HUES48 (cell line): Measurements from ENCODE around the gene SDCBP2.

Source experiments
- H3K27ac ChIP-seq: one replicate; pipeline ENCODE4 v1.7.0; 2013; ENCODE audit warnings: low read depth, low read length, inconsistent platforms
- H3K27me3 ChIP-seq: 2 replicates; pipeline ENCODE4 v1.6.1; 2013; ENCODE audit warnings: mild to moderate bottlenecking, low read length; ENCODE audit not compliant: control insufficient read depth, insufficient read depth
- H3K36me3 ChIP-seq: 2 replicates; pipeline ENCODE4 v1.6.1; 2013; ENCODE audit warnings: low read length; ENCODE audit not compliant: control insufficient read depth, insufficient read depth
- H3K4me1 ChIP-seq: 2 replicates; pipeline ENCODE4 v1.6.1; 2013; ENCODE audit warnings: mild to moderate bottlenecking, low read length; ENCODE audit not compliant: control insufficient read depth, insufficient read depth
- H3K4me3 ChIP-seq: 2 replicates; pipeline ENCODE4 v1.5.1; 2013; ENCODE audit warnings: mild to moderate bottlenecking, low read depth, low read length
- H3K9ac ChIP-seq: 2 replicates; pipeline ENCODE4 v1.6.1; 2013; ENCODE audit warnings: mild to moderate bottlenecking, low read depth, low read length, moderate library complexity
- H3K9me3 ChIP-seq: 2 replicates; pipeline ENCODE4 v1.6.1; 2013; ENCODE audit warnings: low read length; ENCODE audit not compliant: control insufficient read depth, insufficient read depth

The SDCBP2 gene

DNA sequence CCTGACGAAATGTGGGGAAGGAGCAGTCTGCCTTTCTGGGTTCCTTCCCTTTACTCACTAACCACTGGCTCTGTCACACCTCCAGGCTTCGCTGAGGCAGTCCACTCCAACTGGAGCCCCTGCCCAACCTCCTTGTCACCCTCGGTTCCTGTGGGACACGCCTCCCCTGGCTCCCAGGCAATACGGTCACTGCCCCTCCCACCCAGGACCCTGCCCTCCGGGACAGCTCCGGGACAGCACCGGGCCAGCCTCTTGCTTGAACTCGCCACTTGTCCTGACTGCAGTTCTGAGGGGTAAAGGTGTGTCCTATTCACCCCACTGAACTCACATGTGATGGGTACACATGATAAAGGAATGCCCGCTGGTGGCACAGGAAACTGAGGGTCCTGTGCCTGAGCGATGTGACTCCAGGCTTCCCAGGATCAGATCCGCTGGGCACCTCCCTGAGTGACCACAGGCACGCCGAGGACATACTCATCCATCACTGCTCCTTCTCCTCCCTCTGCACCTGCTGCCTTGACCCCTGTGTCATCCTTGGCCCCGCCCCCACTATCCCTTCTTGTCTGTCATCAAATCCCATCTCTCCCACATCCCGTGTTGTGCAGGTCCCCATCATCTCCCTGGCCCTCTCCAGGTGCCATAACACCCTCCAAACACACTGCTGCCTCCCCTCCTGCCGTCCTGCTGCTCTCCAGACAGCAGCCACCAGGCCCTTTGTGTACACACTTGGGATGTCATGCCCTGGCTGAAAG, 7.9 kb downstream of the SDCBP2 start:
- H3K36me3 ChIP-seq, result no peaks in the 10 kb centered on the region
- no peaks in the 10 kb centered on the region for H3K9me3 ChIP-seq
- H3K4me3 ChIP-seq, result no peak overlapping the region
- H3K27ac ChIP-seq, result no peak overlapping the region
- H3K9ac ChIP-seq, result no peak overlapping the region
- H3K4me1 ChIP-seq, result peaks cover 2% of the 10 kb centered on the region; the same call in 1 of the 2 replicates
- no peaks in the 10 kb centered on the region; the same call in 1 of the 2 replicates for H3K27me3 ChIP-seq

DNA sequence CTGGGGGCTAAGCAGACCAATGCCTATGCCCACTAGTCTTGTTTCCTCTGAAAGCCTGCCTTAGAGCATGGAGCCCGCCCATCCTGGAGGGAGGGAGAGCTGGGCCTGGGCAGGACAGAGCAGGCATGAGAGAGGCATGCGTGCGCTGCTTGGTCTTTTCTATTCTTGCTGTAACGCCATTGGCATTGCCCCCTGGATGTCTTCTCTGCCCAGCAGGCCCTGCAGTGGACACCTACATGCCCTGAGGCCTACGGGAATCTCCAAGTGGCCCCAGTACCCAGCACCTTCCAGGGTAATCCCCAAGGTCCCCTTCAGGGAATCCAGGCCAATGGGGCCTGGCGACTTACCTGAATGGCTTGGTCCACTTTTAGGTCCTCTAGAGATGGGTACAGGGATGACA, 8.9 kb downstream of the SDCBP2 start:
- H3K4me1 ChIP-seq, result no peaks in the 10 kb centered on the region
- no peaks in the 10 kb centered on the region for H3K36me3 ChIP-seq
- H3K9me3 ChIP-seq, result no peaks in the 10 kb centered on the region
- no peaks in the 10 kb centered on the region; the same call in 1 of the 2 replicates for H3K27me3 ChIP-seq
- H3K4me3 ChIP-seq, result no peak overlapping the region
- no peak overlapping the region for H3K9ac ChIP-seq
- no peak overlapping the region for H3K27ac ChIP-seq

DNA sequence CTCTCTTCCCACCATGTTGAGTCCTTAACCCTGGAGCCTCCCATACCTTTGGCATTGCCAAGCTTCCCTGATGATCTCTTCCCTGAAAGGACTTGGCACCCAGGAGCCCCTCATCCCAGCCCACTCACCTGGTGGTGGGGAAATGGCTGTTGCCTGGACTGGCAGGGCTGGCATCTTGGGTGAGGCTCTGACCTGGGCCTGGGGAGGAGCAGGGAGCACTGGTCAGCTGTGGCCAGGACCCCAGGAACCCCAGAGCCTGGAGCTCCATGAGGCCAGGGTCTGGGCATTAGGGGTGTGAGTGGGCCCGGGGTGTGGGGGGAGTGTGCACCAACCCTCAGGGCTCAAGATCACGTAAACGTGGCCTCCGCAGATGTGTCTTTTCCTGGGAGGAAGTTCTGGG, 9.5 kb downstream of the SDCBP2 start:
- Histone ChIP-seq H3K9ac (no peak overlapping the region), H3K27ac (no peak overlapping the region), H3K27me3 (no peaks in the 10 kb centered on the region; the same call in 1 of the 2 replicates), H3K4me1 (no peaks in the 10 kb centered on the region), H3K9me3 (no peaks in the 10 kb centered on the region), H3K4me3 (no peak overlapping the region), H3K36me3 (no peaks in the 10 kb centered on the region)

DNA sequence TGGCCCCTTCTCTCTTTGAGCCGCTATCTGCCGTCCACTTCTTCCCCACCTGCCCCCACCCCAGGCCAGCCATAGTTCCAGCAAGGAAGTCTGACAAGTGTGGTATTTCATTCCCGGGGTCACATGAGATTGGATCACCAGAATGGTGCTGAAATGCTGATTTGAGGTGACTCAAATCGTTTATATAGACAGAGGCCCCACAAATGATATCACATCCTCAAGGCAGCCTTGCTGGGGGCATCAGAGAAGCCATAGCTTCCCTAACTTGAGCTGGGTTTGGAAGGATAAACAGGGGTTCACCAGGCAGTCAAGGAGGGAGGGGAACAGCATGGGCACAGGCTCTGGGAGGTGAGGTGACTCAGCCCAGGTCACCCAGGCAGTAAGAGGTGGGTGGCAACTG, 9.9 kb downstream of the SDCBP2 start:
- Histone ChIP-seq H3K27ac (no peak overlapping the region), H3K36me3 (no peaks in the 10 kb centered on the region), H3K4me1 (no peaks in the 10 kb centered on the region), H3K27me3 (no peaks in the 10 kb centered on the region; the same call in 1 of the 2 replicates), H3K4me3 (no peak overlapping the region), H3K9me3 (no peaks in the 10 kb centered on the region), H3K9ac (no peak overlapping the region)

DNA sequence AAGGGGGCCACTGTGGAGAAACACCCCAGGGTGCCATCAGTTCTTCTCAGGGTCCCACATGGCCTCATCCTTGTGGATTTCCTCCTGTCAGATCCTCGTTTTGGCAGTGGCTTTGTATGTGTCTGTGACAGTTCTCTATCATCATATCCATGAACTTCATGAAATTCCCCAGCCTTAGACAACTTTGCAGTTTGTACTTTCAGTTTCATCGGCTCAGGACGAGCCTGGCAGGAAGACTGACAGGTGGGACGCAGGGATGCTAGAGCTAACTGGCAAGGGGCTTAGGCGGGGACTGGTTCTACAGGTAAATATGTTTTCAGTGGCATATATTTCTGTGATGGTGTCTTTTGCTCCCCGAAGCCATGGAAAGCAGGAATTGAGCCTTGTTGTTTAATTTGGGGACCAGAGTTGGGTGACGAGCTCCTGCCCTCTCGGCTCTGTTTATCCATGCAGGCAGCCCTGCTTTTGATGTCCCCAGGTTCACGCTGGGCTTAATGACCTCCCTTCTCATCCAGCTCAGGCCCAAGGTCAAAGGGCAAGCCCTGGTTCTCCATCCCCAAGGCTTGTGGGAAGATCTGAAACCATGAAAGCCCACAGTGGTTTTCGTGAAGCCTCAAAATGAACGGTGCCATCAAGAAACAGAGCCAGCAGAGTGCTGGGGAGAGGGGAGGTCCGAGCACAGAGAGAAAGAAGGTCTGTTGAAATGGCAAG, 11.2 kb downstream of the SDCBP2 start:
- peaks cover 6% of the 10 kb centered on the region for H3K27me3 ChIP-seq
- H3K9ac ChIP-seq, result no peak overlapping the region
- no peaks in the 10 kb centered on the region for H3K36me3 ChIP-seq
- H3K9me3 ChIP-seq, result no peaks in the 10 kb centered on the region
- H3K4me3 ChIP-seq, result no peak overlapping the region
- H3K4me1 ChIP-seq, result 0 out of 2 replicates have a peak, but pooled peaks cover 5% of the 10 kb centered on the region
- H3K27ac ChIP-seq, result no peak overlapping the region

DNA sequence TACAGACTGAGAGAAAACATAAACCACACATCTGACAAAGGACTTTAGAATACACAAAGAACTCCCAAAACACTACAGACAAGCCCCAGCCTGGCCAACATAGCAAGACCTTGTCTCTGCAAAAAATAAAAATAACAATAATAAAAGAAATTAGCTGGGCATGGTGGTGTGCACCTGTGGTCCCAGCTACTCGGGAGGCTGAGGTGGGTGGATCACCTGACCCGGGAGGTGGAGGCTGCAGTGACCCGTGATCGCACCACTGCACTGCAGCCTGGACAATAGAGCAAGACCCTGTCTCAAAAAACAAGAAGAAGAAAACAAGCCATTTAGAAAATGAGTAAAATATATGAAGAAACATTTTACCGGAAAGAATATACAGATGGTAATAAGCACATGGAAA, 13.1 kb downstream of the SDCBP2 start:
- Histone ChIP-seq H3K4me1 (0 out of 2 replicates have a peak, but pooled peaks cover 6% of the 10 kb centered on the region), H3K27me3 (peaks cover 11% of the 10 kb centered on the region), H3K9me3 (no peaks in the 10 kb centered on the region), H3K4me3 (no peak overlapping the region), H3K27ac (no peak overlapping the region), H3K36me3 (no peaks in the 10 kb centered on the region), H3K9ac (no peak overlapping the region)

DNA sequence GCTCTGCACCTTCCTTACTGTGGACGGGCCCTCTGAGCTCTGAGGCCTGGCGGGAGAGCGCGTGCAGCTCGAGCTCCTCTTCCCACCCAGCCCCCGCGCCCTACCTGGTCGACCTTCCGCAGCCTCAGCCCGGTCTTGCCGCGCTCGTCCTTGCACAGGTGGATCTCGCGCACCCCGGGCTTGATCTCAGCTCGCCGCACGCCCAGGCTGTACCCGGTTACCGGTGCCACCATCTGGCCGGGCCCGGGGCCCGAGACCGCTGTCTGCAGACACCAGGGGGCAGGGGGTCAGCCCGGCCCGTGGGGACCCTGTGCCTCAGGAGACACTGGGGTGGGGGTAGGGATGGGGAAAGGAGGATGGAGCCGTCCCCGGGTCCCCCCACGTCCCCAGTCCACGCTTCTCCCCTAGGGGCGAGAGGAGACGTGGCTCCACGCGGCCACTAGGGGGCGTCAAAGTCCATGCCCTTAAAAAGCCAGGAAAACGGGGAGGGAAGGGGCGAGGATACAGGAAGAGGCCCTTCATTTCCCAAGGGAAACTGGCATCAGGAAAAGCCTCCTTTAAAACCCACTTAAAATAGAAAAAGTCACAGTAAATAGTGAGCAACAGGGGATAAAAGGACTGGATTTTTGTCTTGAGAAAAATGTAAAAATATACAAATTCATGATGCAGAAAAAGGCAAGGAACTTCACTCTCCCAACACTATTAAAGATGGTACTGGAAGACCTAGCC, 15.5 kb downstream of the SDCBP2 start:
- Histone ChIP-seq H3K9ac (peak overlapping the region; percentile 23; the same call in 1 of the 2 replicates), H3K36me3 (no peaks in the 10 kb centered on the region), H3K27ac (no peak overlapping the region), H3K27me3 (peaks cover 11% of the 10 kb centered on the region), H3K4me3 (peak overlapping the region; percentile 68), H3K4me1 (peaks cover 10% of the 10 kb centered on the region; the same call in 1 of the 2 replicates), H3K9me3 (no peaks in the 10 kb centered on the region)

DNA sequence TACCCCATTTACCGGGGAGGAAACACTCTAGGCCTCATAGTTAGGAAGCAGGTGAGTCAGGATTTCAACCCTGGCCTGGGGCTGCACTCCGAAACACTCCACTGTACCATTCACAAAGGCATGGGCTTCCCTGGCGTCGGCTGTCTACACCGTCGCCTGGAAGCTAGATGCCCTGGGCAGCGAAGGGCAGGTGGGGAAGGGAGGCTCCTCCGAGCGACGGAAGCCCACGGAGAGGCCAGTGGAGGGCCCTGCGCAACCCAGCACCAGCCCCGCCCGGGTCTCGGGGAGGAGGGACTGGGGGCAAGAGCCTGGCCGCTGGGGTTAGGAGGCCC, 16.1 kb downstream of the SDCBP2 start:
- peaks cover 10% of the 10 kb centered on the region; the same call in 1 of the 2 replicates for H3K4me1 ChIP-seq
- no peak overlapping the region for H3K27ac ChIP-seq
- H3K27me3 ChIP-seq, result peaks cover 11% of the 10 kb centered on the region
- H3K9ac ChIP-seq, result peak overlapping the region; percentile 23; the same call in 1 of the 2 replicates
- no peaks in the 10 kb centered on the region for H3K9me3 ChIP-seq
- H3K36me3 ChIP-seq, result no peaks in the 10 kb centered on the region
- peak overlapping the region; percentile 68 for H3K4me3 ChIP-seq

DNA sequence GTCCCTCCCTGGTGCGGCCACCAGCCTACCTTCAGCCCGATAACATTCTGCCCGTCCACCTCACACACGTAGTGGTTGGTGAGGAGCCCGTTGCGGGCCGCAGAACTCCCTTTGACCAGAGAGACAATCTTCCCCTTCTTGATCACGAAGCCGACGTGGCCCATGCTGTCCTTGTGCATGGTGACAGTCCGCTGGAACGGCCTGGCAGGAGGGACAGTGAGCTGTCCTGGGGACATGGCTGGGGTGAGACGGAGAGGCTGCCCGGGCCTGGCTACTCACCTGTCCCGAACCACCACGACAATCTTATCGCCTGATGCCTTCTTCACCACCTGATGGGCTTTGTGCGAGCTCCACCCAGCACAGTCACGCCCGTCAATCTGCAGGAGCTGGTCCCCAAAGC, 16.6 kb downstream of the SDCBP2 start:
- no peaks in the 10 kb centered on the region for H3K9me3 ChIP-seq
- H3K27ac ChIP-seq, result no peak overlapping the region
- H3K4me3 ChIP-seq, result no peak overlapping the region
- H3K27me3 ChIP-seq, result peaks cover 11% of the 10 kb centered on the region
- no peak overlapping the region for H3K9ac ChIP-seq
- peaks cover 10% of the 10 kb centered on the region; the same call in 1 of the 2 replicates for H3K4me1 ChIP-seq
- no peaks in the 10 kb centered on the region for H3K36me3 ChIP-seq

DNA sequence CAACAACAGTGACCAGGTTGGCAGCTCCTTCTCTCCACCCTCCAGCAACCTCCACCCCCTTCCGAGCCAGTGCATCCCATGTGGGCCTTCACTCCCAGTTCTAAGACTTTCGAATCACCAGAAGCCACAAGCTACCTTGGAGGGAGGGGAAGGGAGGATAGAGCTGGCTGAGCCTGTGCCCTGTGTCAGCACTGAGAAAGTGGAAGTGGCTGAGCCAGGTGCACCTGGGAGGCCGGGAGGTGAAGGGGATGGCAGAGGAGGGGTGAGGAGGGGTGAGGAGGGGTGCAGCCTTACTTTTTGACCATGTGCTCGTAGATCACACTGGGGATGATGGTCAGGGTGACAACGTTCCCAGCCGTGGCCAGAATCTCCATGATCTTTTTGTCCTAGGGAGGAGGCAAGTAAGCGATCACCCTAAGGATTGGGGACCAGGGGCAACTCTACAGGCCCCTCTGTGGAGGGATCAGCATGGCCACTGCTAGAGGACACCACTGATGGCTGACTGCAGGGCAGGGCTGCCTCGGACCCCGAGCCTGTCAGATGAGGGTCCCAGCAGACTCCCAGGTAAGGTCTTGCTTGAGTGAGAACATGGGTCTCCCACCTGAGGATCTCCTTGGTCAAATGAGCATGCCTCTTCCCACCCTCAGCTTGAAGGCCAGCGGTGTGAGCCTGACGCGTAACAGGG, 18.3 kb downstream of the SDCBP2 start:
- H3K27ac ChIP-seq, result no peak overlapping the region
- no peaks in the 10 kb centered on the region for H3K36me3 ChIP-seq
- H3K9ac ChIP-seq, result no peak overlapping the region
- H3K4me1 ChIP-seq, result peaks cover 10% of the 10 kb centered on the region; the same call in 1 of the 2 replicates
- H3K4me3 ChIP-seq, result no peak overlapping the region
- H3K9me3 ChIP-seq, result no peaks in the 10 kb centered on the region
- peaks cover 11% of the 10 kb centered on the region for H3K27me3 ChIP-seq
